Stimulated activated CD8-positive, alpha-beta memory T cell treated with anti-CD3 and anti-CD28 coated beads, Interleukin-7, amount 100 ng/mL, for 4 hours (primary cell): ENCODE results near the gene OTUD5.

Experiments used
- DNase-seq, 2 donors: peaks; one replicate each; pipeline ENCODE4 v3.0.0-alpha.2; 2020; ENCODE audit warnings: low read depth in 2 of 2

Gene OTUD5

GRCh38 chrX:48937054-48937907 lies 20.1 kb downstream of the OTUD5 start:
- peak; percentile 84 to 89 for DNase-seq

DNA sequence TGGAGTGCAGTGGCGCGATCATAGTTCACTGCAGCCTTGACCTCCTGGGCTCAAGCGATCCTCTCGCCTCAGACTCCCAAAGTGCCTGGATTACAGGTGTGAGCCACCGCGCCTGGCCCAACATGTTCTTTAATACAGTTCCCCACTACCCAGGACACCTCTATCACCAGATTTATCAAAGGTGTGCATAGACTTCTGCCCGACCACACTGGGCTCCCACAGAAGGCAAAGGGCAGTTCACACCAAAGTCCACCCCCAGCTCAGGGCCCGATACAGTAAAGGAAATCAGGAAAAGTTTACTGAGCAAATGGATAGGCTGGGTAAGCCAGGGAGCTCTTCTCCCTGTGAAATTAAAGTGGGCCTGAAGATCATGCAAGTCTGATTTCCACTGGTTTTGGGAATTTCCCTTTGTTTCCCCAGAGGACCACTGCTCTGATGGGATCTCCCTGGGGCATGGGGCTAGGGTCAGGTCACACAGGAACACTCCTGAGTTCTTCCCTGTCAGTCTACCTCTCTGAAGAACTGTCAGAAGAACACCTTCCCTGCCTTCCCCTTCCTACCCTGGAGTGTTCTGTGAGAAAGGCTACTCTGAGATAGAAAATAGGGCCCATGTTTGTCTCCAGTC lies 20.9 kb downstream of the OTUD5 start:
- no peak for DNase-seq

GRCh38 chrX:48935301-48935670 lies 22.1 kb downstream of the OTUD5 start:
- no peak for DNase-seq

DNA sequence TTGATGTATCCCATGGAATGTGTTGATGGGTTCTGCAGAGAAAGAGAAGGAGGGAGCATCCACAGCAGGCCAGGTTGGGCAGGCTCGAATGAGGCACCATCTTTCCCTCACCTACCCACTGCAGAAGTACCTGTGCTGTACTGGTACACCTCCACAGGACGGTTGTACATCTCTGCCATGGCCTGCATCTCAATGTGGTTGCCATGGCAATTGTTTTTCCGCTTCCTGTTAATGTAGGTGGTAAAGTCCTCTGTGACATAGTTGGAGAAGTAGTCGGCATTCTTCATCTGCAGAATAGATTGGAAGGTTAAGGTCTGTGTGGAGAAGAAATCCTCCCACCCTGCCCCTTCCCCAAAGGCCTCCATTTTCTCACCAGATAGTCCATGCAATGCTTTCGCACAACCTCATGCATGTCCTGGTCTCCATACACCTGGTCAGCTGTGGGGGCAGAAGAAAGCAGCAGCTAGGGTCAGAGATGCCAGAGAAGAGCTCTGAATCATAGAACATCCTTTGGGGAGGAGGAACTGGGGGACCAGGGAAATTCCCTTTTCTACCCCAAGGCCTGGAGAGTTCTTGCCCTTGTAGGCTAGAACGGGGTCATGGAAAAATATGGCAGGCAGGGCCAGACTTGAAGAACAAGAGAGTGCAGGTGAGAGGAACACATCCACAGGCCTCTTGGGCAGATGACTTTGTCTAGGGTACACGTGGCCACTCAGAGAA lies 22.7 kb downstream of the OTUD5 start:
- DNase-seq, result no peak

GRCh38 chrX:48933757-48934156 lies 23.6 kb downstream of the OTUD5 start:
- no peak for DNase-seq

DNA sequence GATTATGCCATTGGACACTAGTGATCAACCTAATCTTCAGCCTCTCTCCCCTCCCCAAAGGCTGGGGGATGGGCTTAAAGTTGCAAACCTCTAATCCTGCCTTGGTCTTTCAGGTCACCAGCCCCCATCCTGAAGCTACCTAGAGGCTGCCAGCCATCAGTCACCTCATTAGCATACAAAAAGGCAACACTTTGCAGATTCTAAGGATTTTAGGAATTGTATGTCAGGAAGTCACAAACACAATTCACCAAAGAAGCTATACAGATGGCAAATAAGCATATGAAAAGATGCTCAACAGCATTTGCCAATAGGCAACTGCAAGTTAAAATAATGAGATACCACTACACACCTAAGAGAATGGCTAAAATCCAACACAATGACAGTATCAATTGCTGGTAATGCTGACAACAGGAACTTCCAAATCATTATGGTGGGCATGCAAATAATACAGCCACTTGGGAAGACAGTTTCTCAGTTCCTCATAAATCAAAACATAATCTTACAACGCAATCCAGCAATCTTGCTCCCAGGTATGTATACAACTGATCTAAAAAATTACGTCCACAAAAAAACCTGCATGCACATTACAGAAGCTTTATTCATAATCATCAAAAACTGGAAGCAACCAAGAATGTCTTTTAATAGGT lies 29.5 kb downstream of the OTUD5 start:
- no peak for DNase-seq

GRCh38 chrX:48927123-48927522 lies 30.3 kb downstream of the OTUD5 start:
- DNase-seq, result no peak

DNA sequence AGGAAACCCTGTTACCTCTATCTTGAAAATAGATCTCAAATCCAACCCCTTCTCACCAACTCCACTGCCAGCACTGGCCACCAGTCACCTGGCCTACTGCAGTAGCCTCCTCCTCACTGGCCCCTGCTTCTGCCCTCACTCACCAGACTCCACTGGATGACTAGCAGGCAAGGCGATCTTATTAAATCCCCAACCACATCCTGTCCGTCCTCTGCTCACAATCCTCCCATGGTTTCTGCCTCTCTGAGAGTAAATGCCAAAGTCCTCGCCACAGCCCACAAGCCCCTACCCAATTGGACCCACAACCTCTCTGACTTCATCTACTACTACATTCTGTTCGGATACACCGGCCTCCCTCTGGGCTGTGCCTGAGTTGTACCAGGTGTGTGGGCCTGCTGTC lies 33.1 kb downstream of the OTUD5 start:
- DNase-seq, result no peak

DNA sequence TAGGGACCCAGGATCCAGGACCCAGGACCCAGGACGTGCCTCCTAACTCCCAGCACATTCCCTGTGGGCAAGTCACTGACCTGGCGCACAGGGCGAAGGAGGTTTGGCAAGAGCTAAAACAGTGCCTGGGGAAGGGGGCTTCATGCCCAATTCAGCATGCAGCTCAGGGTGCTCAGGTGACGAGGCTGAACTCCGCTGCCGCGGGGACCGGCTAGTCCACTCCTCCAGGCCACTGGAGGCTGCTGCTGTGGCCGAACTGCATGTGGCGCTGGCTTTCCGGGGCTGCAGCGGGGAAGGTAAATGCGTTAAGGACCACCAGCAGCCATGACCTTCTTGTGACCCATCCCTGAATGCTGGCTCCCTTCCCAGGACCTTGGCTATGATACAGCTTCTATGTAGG lies 33.6 kb downstream of the OTUD5 start:
- DNase-seq, result no peak

- no peak for DNase-seq
Observed at GRCh38 chrX:48920718-48921104, 36.7 kb downstream of the OTUD5 start.

- no peak for DNase-seq
Observed at GRCh38 chrX:48919947-48920717, 37.3 kb downstream of the OTUD5 start.

DNA sequence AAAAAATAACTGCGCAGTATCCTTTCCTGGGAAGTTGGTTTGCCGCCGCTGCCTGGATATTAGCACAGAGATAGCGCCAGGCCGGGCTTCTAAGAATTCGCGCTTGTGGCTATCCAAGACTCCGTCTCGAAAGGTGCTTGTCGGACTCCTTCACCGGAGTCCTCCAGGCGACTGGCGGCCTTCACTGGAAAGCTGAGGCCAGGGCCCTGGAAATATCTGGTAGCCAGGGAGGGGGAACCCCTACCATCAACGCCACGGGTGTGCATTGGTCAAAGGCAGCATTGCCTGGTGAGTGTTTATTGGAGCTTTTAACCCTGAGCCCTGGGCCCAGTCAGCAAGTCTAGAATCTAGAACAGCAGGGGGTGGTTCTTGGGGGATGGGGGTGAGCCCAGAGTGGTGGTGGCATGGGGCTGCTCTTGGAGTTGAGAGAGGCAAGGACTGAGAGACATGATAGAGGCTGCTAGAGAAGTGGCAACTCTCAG lies 38.0 kb downstream of the OTUD5 start:
- DNase-seq, result no peak

GRCh38 chrX:48918643-48919340 lies 38.6 kb downstream of the OTUD5 start, which contains the start of gene PIM2:
TSS of gene PIM2 (minus strand) at chrX:48919024. CDS start at chrX:48918834, 190 bp downstream.
- DNase-seq, result peak; percentile 88

- no peak for DNase-seq
Observed at GRCh38 chrX:48918301-48918642, 39.1 kb downstream of the OTUD5 start.

- peak; percentile 78 to 79 for DNase-seq
Observed at GRCh38 chrX:48917139-48918001, 40.0 kb downstream of the OTUD5 start.

DNA sequence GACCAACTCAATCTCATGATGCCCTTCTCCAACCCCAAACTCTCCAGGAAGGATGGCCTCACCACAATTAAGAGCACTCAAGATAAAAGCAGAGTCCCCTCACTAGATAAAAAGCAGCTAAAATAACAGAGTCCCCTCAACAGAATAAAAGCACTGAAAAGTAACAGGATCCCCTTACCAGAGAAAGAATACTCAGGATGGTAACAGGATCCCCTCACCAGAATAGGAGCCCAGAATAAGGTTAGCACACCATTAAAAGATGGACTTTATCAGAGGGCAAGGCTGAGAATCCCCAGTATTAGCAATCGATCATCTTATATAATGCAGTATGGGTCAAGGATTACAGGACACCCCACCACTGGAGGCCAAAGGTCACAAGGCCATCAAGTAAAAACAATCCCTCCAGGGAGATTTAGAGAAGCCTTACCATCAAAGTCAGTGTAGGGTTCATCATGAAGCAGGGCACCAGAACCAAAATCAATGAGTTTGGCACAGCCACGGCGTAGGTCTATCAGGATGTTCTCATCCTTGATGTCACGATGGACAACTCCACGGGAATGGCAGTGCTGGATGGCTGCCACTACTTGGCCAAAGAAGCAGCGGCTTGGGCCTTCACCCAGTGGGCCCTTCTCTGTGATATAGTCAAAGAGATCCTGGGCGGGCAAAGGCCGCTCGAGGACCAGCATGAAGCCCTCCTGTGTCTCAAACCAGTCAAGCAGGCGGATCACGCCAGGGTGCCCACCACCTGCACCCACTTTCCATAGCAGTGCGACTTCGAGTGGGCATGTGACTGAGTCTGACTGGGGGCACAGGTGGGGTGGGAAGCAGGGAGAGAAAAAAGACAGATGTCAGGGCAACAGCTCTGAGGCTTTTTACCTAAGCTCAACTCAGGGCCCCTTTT lies 42.6 kb downstream of the OTUD5 start:
- no peak for DNase-seq

- no peak for DNase-seq
Observed at GRCh38 chrX:48913605-48914366, 43.6 kb downstream of the OTUD5 start.
